HG03378 (cell line): Measurements from ENCODE around the gene BTNL9.
"Not testable (repeated sequence)": the region's sequence is repeated elsewhere in the genome, so short reads cannot be mapped to it uniquely, and the experiment has no call there.

Source experiments
- ATAC-seq: cut with Tn5 transposase; IDR thresholded peaks from one replicate; pipeline ENCODE4 v1.9.1; 2021; ENCODE audit warnings: mild to moderate bottlenecking, moderate library complexity; ENCODE audit not compliant: unreplicated experiment

Gene BTNL9

DNA sequence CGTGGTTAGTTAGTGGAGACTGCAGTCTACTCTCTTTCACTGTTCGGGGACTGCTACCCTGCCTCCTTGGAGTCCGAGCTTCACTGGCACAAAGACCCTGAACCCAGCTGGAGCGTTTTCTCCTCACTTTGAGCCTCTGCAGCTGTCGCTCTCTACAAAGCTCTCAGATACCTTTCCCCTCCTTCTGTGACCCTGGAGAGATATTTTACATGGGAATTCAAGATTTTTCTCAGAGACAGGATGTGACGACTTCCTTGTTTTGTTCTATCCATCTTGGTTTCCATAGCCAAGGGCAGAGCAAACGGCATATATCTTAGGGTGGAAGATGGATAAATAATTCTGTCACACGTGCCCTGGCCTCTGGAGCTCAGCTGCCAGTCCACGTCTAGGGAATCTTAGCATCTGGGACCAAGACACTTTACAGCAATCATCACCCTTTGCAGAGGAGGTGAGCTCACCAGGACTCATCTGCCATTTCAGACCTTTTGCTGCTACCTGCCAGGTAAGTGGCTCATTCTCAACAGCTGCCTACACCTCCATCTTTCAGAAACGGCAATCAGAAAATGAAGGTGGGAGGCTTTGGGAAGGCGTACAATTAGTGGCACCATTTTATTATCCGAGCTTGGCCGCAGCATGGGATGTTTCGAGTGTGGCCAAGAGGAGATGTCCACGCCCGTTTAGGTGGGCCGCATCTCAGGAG lies at the start of gene BTNL9:
BTNL9 (plus strand) TSS at position 336 of the 700 bp plus-strand sequence. CDS start 5,224 bp downstream, outside the sequence.
- ATAC-seq, result no peak

DNA sequence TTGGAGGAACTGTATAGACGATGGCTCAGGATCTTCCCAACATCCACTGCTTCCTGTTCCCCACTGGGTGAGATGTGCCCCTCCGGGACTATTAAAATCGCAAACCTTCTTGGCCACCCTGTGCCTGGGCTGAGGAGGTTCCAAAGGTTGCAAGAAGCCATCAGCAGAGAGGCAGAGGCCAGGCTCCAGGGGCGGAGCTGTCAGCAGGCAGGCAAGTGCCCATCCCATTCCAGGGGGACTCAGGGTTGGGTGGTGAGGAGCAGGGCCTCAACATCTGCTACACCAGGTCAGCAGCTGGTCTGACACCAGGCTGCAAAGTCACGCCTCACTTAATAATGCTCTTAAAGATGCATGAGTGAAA lies 49.2 kb upstream of the BTNL9 start:
- ATAC-seq, result no peak

DNA sequence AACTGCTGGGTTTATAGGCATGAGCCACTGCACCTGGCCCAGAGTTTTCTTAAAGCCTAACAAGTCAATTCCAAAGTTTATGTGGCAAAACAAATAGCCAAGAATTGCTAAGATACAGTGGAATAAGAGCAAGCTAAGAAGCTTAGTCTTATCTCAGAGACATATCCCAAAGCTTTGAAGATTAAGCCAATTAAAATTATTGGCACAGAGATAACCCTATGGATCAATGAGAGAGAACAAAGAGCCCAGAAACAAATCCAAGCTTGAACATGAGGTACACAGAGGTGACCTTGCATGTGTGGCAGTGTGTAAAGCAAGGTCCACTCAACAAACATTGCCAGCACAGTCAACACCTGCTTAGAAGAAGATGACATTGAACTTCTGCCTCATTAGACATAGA lies 38.1 kb upstream of the BTNL9 start:
- no peak for ATAC-seq

GRCh38 chr5:181005791-181006190 lies 34.3 kb upstream of the BTNL9 start:
- ATAC-seq, result no peak

GRCh38 chr5:181008136-181008535 lies 31.9 kb upstream of the BTNL9 start:
- ATAC-seq, result no peak

DNA sequence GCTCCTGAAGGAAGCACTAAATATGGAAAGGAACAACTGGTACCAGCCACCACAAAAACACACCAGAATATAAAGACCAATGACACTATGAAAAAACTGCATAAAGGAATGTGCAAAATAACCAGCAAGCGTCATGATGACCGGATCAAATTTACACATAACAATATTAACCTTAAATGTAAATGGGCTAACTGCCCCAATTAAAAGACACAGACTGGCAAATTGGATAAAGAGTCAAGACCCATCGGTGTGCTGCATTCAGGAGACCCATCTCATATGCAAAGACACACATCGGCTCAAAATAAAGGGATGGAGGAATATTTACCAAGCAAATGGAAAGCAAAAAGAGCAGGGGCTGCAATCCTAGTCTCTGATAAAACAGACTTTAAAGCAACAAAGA lies 30.0 kb upstream of the BTNL9 start:
- ATAC-seq, result not testable (repeated sequence)

DNA sequence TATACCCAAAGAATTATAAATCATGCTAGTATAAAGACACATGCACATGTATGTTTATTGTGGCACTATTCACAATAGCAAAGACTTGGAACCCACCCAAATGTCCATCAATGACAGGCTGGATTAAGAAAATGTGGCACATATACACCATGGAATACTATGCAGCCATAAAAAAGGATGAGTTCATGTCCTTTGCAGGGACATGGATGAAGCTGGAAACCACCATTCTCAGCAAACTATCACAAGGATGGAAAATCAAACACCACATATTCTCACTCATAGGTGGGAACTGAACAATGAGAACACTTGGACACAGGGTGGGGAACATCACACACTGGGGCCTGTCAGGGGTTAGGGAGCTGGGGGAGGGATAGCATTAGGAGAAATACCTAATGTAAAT lies 25.4 kb upstream of the BTNL9 start:
- not testable (repeated sequence) for ATAC-seq

- ATAC-seq, result not testable (repeated sequence)
Observed at GRCh38 chr5:181017448-181017847, 22.6 kb upstream of the BTNL9 start.

GRCh38 chr5:181020688-181021087 lies 19.4 kb upstream of the BTNL9 start:
- ATAC-seq, result no peak

DNA sequence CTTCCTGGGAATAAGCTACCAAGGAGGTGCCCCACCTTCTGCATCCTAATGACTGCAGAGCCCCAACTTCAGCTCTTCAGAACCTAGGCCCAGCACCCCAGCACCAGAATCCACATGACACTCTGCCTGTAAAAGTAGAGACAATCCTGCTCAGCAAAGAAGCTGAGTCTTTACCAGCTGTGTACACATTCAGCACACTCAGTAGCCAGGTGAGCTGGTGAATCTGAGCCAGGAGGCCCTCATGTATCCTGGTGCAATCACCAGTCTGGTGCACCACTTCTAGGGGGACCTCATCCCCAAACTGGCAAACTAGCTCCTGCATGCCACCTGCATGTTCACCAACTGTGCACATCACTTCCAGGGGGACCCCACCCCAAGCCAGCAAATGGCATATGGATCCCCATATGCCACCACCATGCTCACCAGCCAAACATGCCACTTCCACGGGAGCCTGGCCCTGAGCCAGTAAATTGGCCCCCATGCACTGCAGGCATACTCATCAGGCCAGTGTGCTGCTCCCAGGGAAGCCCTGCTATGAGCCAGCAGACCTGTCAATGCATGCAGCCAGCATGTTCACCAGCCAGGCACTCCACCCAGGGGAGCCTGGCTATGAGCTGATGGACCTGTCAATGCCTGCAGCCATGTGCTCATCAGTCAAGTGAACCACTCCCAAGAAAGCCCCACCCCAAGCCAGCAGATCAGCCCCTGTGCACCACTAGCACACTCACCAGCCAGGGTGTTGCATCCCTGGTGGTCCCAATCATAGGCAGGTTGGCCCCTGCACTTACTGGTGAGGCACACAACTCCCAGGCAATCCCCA lies 15.6 kb upstream of the BTNL9 start:
- ATAC-seq, result no peak

- no peak for ATAC-seq
Observed at GRCh38 chr5:181027452-181028031, 12.5 kb upstream of the BTNL9 start.

GRCh38 chr5:181028032-181028819 lies 11.8 kb upstream of the BTNL9 start:
- ATAC-seq, result no peak

- no peak for ATAC-seq
Observed at GRCh38 chr5:181031716-181032115, 8.3 kb upstream of the BTNL9 start.

GRCh38 chr5:181035991-181036815 lies 3.9 kb upstream of the BTNL9 start:
- no peak for ATAC-seq

- no peak for ATAC-seq
Observed at GRCh38 chr5:181036816-181037364, 3.2 kb upstream of the BTNL9 start.

- no peak for ATAC-seq
Observed at GRCh38 chr5:181037365-181037861, 2.7 kb upstream of the BTNL9 start.

GRCh38 chr5:181039471-181039870 lies 595 bp upstream of the BTNL9 start:
- no peak for ATAC-seq

DNA sequence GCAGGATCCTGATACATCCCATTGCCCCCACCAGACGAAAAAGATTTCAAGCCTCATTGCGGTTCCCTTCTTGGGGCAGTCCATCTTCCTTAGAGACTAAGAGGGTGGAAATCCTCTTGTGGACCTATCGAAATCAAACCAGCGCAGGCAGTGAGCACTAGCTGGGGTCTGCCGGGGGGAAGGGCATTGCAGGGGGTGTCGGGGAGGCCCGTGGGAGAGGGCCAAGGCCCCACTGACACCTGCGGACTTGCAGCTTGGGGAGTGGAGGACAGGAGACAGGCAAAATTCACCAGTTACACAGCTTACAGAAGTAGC lies 522 bp downstream of the BTNL9 start:
- ATAC-seq, result no peak

GRCh38 chr5:181041043-181041442 lies 977 bp downstream of the BTNL9 start:
- ATAC-seq, result no peak
